Smooth muscle cell of the brain vasculature (primary cell): Measurements from ENCODE around the gene COL27A1.
"Not testable (repeated sequence)": the region's sequence is repeated elsewhere in the genome, so short reads cannot be mapped to it uniquely, and the experiment has no call there.

Experiments
- DNase-seq: peaks from one replicate; pipeline ENCODE4 v3.0.0-alpha.2; 2012; ENCODE audit warnings: low read depth, low spot score

Gene COL27A1

DNA sequence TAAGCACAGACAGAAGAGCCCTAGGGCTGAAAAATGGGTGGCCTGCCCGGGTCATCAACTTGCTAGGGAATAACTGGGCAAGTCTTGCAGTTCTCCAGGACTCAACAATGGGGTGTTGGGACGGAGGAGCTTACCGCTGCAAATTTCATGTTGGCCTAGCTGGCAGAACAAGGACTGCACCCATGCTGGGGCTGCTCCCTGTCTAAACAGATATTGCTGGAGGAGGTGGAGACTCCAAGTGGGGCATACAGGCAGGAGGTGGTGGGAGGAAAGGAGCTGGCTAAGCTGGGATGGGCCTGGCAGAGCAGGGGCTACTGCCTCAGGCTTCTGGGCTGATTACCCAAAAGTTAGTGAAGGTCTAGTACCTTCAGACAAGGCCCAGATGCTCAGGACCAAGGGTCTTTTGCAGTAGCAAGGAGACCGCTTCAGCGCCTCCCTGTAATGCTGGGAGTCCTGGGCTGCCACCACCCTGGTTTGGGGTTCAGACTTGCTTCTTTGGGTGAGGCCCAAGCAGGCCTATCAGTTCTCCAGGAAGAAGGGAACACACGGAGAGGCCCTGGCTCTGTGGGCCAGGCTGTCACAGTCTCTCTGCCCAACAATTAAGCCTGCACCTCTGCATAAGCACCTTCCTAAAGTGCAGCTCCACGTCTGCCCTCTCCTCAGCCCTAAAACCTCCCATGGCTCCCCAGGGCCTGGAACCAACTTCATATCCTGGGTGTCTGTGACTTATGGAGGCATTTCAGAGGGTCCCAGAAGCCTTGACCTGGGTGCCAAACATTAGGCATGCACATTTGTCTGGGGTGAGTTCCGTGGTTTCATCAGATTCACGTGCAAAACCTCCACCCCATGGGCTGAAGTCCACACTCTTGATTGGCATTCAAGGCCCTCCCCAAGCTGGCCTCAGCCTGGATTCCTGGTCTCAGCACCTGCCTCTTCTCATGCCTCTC lies 32.0 kb upstream of the COL27A1 start:
- DNase-seq: no peak

DNA sequence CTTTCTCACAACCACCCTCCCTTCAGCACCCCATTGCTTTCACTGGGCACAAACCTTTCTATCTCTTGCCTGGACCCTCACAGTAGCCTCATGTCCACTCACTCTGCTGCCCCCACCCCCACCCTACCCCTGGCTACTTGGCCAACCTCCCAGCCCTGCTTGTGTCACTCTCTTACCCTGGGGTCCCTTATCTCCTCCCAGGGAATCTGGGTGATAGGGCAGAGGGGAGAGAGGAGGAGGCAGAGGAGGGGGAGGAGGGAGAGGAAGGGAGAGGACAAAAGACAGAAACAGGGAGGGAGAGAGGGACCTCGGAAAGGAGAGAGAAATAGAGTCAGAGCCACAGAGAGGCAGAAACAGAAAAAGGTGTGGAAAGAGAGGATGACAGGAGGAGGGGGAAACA lies 31.2 kb upstream of the COL27A1 start:
- DNase-seq: no peak

DNA sequence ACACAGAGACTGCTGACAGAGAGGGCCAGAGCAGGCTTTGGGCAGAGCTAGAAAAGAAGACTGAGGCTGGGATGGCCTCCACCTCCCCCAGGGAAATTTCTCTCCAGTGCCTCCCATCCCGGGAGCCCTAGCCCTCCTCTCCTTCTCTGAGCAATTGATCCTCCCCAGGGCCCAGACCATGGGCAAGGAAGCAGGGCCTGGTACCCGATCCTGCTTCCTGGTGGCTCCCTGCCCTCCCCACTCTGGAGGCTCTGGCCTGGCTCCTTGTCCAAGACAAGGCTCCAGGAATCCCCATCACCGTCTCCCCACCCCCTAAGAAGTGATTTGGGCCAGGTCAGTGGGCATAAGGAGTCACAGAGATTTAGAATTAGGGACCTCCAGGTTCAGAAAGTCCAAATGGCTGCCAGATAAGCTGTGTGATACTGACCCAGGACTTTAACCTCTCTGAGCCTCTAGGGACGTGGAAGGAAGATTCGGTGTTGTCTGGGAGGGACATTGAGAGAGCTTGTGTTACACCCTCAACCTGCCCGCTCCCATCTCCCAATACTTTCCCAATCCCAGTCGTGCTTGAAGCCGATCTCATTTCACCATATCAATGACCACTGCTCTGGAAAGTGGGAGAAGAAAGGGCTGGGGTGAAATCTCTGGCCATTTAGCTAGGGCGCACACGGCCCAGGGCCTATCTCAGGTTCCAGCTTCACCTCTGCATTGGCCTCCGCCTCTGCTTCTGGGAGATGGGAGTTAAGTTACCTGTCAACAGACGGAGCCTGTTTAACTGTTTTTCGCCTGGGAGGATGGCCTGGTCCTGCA lies 30.5 kb upstream of the COL27A1 start:
- DNase-seq: no peak

DNA sequence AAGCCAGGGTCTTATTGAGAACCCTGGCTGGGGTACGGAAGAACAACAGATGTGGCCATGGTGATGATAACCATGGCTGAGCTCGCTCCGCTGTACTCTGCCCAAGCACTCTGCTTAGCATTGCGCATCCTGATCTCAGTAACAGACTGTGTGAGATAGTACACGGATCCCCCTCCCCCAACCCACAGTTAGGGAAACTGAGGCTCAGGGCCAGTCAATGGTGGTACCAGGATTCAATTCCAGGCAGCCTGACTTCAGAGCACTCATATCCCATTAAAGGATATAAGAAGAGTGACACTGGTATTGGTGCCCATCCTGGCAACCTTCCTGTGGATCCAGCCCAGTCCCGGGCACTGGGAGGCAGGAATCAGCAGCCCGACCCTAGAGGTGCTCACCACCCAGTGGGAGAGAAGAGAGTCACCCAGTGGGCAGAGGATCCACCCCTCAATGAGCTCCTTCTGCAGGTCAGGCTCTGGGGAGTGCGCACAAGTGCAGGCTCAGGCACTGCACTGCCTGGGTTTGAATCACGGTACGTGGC lies 29.8 kb upstream of the COL27A1 start:
- DNase-seq: no peak

DNA sequence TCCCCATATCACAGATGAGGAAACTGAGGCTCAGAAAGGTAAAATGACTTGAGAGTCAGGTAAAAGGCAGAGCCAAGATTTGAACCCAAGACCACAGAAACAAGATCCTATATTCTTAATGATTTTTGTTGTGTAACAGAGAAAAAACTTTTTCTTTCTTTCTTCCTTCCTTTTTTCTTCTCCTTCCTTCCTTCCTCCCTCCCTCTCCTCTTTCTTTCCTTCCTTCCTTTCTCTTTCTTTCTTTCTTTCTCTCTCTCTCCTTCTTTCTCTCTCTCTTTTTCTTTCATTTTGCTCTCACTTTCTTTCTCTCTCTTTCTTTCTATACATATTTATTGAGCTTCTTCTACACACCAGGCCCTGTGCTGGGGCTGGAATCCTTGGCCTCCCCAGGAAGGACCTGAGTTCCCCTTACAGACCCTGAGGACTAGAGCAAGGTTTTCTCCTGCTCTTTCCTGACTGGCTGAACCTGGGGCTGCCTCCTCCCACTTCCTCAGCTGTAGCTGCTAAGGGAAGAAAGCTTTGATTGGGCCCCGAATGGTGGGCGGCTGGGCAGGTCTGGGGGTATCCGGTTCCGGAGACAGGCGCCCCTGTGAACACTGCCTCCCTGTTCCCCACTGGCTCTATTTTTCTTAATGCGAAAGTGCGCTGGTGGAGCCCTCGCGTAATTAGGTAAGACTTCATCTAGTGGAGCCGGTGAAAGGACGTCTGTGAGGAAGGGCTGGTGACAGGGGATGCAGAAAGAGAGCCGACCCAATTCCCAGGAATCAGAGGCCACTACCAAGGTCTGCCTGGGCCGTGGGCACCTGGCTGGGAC lies 28.9 kb upstream of the COL27A1 start:
- no peak for DNase-seq

DNA sequence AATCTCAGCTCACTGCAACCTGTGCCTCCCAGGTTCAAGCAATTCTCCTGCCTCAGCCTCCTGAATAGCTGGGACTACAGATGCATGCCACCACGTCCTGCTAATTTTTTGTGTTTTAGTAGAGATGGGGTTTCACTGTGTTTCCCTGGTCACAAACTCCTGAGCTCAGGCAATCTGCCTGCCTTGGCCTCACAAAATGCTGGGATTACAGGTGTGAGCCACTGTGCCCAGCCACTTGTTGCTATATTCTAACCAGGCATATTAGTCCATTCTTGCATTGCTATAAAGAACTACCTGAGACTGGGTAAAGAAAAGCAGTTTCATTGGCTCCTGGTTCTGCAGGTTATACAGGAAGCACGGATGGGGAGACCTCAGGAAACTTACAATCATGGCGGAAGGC lies 26.6 kb upstream of the COL27A1 start:
- DNase-seq: not testable (repeated sequence)

DNA sequence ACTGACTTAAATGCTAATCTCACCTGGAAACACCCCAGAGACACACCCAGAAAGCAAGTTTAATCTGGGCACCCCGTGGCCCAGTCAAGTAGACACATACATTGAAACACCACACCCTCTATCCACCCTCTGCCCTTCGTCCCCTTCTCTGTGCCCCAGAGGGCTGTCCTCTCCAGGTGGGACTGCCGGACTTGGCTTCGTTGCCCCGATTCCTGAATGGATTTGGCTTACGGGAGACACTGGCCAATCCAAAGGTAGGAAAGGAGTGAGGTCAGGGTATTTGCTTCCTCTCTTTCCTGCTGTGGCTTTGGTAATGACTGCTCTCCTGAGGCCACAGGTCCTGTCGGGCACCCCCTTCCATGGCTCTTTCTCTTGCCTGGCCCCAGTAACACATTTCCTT lies 25.2 kb upstream of the COL27A1 start:
- DNase-seq: no peak

DNA sequence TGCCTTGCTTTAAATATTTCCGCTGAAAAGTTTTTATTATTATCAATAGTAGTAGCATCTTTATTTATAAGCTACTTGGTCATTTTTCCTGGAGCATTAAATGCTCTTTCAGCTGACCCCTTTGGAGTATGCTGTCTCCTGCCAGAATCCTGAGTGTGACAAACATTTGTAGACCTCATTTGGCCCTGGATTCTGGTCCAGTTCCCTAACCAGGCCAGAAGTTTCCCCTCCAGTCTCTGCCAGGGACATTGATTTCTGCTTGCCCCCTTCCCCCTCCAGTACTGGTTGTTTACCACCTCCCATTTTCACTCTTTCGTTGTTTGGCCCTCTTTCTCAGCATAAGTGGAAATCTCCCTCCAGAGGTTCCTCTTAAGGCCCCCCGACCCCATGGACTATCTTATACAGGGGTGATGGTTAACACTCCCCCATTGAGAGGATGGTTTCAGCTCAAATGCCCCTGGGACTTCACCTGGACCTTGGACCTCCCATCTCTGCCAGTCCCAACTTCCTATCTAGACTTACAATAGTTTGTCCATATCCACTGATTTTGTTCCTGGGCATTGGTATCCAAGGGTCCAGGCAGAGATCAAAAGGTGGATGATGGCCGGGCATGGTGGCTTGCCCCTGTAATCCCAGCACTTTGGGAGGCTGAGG lies 24.6 kb upstream of the COL27A1 start:
- DNase-seq: no peak

DNA sequence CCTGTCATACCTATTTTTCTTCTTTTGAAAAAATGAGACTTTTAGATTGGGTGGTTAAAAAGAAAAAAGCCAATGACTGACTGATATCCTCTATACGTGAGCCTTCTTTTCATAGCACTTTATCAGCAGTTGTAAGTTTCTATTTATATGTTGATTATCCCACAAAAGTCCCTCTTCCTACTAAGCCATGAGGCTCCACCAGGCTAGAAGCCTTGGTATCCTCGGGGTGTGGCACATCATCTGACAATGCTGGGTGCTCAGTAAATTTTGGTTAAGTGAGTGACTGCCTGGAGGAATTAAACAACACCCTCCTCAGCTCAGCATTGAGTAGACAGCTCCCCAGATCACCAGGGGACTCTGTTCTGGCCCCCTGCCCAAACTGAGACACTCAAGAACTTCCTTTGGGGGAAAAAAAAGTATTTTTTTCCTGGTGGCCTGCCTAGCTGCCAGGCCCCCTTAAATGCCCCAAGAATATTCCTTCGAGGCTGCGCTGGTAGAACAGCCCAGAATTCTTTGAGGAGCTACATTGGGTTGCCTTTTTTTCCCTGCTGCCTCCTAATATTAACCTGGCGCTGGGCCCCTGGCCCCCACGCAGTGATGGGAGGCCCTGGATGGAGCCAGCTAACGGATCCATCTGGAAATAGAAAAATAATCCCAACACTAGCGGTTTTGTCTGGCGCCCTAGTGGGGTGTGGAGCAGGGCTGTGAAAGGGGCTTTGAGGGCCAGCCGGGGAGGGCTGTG lies 23.4 kb upstream of the COL27A1 start:
- no peak for DNase-seq

DNA sequence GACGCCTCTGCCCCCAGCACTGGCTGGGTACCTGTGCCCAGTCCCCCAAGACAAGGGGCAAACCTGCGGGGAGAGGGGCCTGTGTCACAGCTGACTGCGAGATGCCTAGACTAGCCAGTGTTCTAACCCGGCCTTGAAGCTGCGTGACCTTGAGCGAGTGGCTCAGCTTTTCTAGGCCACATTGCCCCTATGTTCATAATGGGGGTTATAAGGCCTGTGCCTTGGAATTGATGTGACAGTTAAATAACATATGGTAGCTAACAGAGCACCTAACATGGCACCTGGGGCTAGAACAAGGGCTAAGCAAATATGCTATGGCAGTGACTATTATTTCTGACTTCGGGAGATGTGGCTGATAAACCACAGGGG lies 22.8 kb upstream of the COL27A1 start:
- DNase-seq: no peak

DNA sequence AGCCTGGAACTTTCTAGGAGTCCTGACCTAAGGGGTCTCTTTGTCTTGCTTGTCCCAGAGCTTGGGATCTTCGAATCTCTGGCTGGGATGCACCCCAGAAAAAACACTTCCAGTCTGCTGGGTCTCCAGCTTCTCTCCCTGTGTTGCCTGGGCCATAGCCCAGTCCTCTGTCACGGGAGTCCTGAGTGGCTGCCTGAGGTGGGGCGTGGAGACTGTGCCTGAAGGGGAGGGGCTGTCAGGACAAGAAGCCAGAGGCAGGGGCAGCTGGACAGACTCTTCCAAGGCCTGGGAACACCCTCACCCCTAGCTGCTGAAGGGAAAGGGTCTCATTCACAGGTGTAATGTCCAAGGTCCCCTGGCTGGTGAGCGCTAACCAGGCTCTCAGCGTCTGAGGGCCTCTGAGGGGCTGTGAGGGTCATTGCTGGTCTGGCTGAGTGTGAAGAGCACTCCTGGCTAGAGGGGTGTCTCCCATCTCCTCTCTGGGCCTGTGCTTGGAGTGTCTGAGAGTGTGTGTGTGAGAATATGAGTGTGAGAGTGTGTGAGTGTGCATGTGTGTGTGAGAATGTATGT lies 20.4 kb upstream of the COL27A1 start:
- DNase-seq: no peak

DNA sequence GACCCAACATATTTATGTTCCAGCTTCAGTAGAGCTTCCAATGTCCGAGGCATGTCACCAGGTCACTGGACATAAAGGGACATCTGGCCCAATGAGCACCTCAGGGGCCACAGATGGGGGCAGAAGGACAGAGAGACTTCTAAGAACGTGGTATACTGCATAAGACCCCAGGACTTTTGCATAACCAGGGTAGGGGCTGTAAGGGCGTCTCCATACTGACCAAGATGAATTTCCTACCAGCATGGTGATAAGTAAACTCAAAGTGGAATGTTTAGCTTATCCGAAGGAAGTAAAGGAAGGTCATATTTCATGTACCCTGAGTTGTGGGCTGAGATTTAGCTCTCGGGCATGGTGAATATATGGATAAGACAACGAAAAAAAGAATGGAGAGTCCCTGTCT lies 17.5 kb upstream of the COL27A1 start:
- no peak for DNase-seq

DNA sequence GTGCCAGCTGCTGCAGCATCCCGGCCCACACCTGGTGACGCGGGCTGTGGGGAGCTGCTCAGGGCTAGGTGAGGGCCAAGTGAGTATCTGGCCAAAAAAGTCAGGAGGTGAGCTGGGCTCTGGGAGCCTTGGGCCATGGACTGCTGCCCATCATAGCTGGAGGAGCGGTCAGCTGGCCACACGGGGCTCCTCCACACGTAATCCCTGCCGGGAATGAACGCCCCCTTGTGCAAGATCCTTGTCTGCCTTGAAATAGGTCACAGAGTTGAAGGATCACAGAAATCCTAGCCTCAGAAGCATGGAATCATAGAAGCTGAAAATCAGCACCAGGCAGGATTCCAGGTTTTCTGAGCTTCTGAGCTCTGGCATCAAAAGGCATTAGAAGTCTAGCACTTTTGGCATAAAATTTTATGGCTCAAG lies 16.8 kb upstream of the COL27A1 start:
- no peak for DNase-seq

DNA sequence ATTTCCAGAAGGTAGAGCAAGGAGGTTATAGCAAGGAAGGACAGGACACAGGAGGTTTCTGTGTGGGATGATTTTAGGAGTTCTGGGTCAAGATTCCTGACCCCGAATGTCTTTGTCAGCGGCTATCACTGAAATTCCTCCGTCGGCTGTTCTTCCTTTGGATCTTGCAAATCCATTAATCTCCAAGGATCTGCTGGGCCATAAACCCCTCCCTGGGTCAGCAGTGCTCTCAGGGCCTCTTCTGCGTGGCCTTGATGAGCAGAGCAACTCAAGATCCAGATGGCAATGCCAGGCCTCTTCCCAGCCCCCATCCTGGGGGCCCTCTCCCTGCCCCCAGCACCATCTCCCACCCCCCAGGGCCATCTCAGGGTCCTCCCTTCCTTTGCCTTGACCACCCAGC lies 16.3 kb upstream of the COL27A1 start:
- DNase-seq: no peak

DNA sequence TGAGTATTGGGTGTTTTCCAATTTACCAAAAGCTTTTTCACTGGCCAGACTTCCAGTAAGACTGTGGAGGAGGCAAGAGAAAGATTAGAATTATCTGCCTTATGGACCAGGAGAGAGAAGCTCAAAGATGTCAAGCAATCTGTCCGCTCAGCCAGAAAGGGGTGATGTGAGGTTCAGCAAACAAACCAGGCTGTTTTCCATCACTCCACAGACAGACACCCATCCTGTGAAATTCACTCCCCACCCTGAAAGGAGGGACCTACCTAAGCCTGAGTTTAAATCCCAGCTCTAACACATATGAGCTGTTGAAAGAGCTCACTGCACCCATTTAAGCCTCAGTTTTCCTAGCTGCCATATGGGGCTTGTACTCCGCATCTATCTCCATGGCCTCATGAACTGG lies 14.9 kb upstream of the COL27A1 start:
- no peak for DNase-seq

DNA sequence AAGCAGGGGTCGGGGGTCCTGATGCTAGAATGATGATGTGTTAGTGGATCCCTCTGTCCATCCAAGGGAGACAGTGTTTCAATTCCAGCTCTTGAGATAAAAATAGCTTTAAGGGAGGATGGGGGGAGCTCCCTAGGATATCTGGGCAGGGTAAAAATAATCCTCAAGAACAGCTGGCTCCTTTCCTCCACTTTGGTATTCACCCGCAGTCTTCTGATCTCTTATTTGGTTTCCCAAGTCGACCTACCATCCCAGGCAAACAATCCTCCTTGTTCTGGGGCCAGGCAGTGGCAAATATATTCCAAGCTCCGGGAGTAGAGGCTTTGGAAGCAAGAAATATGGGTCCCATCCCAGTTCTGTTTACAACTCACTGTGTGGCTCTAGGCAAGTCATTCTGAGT lies 14.5 kb upstream of the COL27A1 start:
- DNase-seq: no peak

DNA sequence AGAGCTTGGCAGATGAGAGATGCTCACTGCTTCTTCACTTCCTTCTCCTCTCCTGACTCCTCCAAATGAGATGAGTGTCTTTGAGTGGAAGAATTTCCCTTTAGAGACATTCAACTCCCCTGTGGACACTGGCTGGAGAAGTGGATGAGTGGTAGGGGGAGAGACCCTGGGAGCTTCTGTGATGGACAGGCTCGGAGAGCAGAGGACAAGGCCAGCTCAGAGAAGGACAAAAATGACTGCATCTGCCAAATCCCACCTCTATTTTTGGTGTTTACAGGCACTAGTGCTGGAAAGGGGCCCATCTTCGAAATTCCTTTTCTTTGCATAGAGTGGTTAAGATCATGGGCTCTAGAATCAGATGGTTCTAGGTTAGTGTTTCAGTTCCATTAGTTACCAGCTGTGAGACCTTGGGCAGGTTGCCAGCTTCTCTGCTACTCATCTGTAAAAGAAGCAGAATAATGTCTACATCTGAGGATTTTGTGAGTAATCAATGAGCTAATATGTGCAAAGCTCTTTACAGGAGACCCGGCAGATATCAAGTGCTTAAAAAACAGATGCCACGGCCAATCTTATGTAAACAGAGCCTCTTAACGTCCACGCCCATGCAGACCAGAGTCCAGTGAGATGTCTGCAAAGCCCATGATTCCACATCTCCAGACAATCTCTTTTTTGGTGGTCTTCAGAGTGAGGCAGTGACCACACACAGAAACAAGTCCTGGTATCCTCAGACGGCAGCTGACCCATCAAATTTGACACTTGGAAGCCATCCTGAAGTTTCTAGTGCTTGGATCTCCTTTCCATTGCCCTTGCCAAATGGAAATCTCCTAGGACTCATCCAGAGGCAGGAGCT lies 13.6 kb upstream of the COL27A1 start:
- DNase-seq: no peak

DNA sequence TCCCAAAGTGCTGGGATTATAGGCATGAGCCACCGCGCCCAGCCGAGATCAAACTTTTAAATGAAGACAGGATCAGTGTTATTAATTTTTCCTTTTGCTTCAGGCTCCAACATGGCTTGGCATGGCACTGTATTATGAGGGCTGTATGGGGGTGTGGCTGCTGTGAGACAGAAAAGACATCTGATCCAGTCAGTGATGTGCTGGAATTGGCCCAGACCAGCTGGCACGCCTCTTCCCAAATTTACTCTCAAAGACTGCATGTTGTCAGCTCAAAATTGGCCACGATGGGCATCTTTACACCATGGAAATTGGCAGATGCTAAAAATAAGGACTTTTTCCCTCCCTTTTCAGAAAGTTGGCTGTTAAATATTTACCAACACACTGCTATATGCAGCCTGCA lies 12.1 kb upstream of the COL27A1 start:
- DNase-seq: no peak

DNA sequence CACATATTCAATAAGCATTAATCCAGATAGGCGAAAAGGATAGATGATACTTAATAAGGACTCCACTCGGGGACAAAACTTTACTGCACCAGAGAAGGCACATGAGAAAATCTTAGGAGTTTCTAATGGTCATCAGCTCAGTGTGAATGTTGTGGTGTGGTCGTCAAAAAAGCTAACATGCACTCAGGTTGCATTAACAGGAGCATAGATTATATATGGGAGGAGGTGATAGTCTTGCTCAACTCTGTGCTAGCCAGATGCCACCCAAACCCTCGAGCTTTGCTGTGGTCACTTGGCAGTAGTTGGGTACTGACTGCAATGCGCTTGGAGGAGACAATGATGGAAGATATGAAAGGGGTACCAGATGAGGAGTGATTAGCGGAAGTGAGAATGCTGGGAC lies 8.6 kb upstream of the COL27A1 start:
- DNase-seq: no peak
